Prostate gland (tissue), 2 donors: ENCODE results near the gene GNPAT. TPM values are rescaled to one million over a fixed set of nuclear protein-coding genes. Genes with fewer than 3 reads are reported as not detected.

Experiments used
- DNase-seq: peaks from one replicate; pipeline ENCODE4 v3.0.0-alpha.2; 2019; ENCODE audit warnings: low spot score
- H3K27ac ChIP-seq, 2 donors: fragments of 200-600 bp; sonication (generic); 2 replicates each; pipeline ENCODE4 v1.5.1; 2017 to 2019
- H3K27me3 ChIP-seq: fragments of 200-600 bp; sonication (generic); replicated peaks from 2 replicates; pipeline ENCODE4 v1.5.1; 2019; ENCODE audit not compliant: insufficient read depth
- H3K36me3 ChIP-seq, 2 donors: fragments of 200-600 bp; sonication (generic); 1 replicate in 1 of 2; 2 replicates in 1 of 2; pipeline versions ENCODE4 v1.5.1 to v1.8.1; 2017 to 2019
- H3K4me1 ChIP-seq: fragments of 200-600 bp; sonication (generic); replicated peaks from 2 replicates; pipeline ENCODE4 v1.5.1; 2019
- H3K4me3 ChIP-seq, 2 donors: fragments of 200-600 bp; sonication (generic); 2 replicates each; pipeline ENCODE4 v1.5.1; 2017 to 2019
- H3K9me3 ChIP-seq: fragments of 200-600 bp; sonication (generic); 2 replicates; pipeline ENCODE4 v1.5.1; 2017
- CTCF ChIP-seq, 4 experiments: fragments of 200-600 bp in 2 of 4; fragments of 450-650 bp in 2 of 4; sonication (generic) in 2 of 4; IDR thresholded peaks; 1 replicate in 3 of 4; 2 replicates in 1 of 4; pipeline ENCODE4 v1.5.1; 2016 to 2019; ENCODE audit warnings: antibody characterized with exemption in 4 of 4, mild to moderate bottlenecking in 2 of 4, moderate library complexity in 2 of 4
- POLR2A ChIP-seq: fragments of 450-650 bp; IDR thresholded peaks from one replicate; pipeline ENCODE4 v1.6.1; 2016; ENCODE audit warnings: antibody characterized with exemption, mild to moderate bottlenecking
- POLR2AphosphoS5 ChIP-seq: sonication (generic); formaldehyde crosslinking; IDR thresholded peaks from one replicate; pipeline ENCODE4 v1.6.1; 2017; ENCODE audit warnings: antibody characterized with exemption
- WGBS: methylation state at CpG from one replicate; pipeline ENCODE4 v1.1.5; 2018; 5-methylcytosine and 5-hydroxymethylcytosine counted together
- intact Hi-C: fragments of 100-400 bp; cut with DNase I; formaldehyde crosslinking; loops from one replicate; pipeline ENCODE4 v1.14.2; 2022
- total RNA-seq, 2 donors: library from RNA; depleted of rRNA; stranded (reverse); fragments of >200 nt; gene quantifications; one replicate each; pipeline ENCODE4 v1.1.0, GENCODE V29; 2016

The GNPAT gene
- total RNA-seq, 2 donors from 2014 or later: 40.6 to 45.2 TPM

GRCh38 chr1:231274119-231274825 lies 33.3 kb downstream of the GNPAT start:
- intact Hi-C loops: no loop called here
- peaks cover 0 to 3% of the 10 kb centered on the region in 2 donors for H3K36me3 ChIP-seq

GRCh38 chr1:231278100-231278790 lies 37.2 kb downstream of the GNPAT start:
- H3K4me3 ChIP-seq: no peak overlapping the region
- H3K9me3 ChIP-seq: no peaks in the 10 kb centered on the region
- peak overlapping the region; percentile 66 to 77 for H3K27ac ChIP-seq
- TF ChIP-seq POLR2AphosphoS5 (peak; percentile 76), POLR2A (no peak)
- H3K27me3 ChIP-seq: no peaks in the 10 kb centered on the region
- 72% methylated on average over 9 of the region's 9 CpGs for WGBS
- H3K36me3 ChIP-seq: no peaks in the 10 kb centered on the region
- no peaks in the 10 kb centered on the region for H3K4me1 ChIP-seq
- intact Hi-C loops: no loop called here
- DNase-seq: peak; percentile 74

More at GRCh38 chr1:231274119-231274825, 33.3 kb downstream of the GNPAT start:
- H3K27ac ChIP-seq: no peak overlapping the region
- no peaks in the 10 kb centered on the region for H3K27me3 ChIP-seq
- DNase-seq: no peak
- no peaks in the 10 kb centered on the region for H3K4me1 ChIP-seq
- no peak overlapping the region for H3K4me3 ChIP-seq
- H3K9me3 ChIP-seq: no peaks in the 10 kb centered on the region
- WGBS: 83% methylated on average over 8 of the region's 8 CpGs
- TF ChIP-seq POLR2A (no peak), CTCF (IDR thresholded peaks at IDR 0.05) (no peak), POLR2AphosphoS5 (no peak)

- intact Hi-C loops: no loop called here
- no peaks in the 10 kb centered on the region for H3K4me1 ChIP-seq
- no peaks in the 10 kb centered on the region for H3K36me3 ChIP-seq
- TF ChIP-seq POLR2AphosphoS5: no peak
- no peak for TF ChIP-seq CTCF (IDR thresholded peaks at IDR 0.05)
- TF ChIP-seq POLR2A: no peak
- WGBS: 50% methylated on average over 1 of the region's 1 CpG
- H3K4me3 ChIP-seq: no peak overlapping the region
- H3K9me3 ChIP-seq: no peaks in the 10 kb centered on the region
- H3K27ac ChIP-seq: peak overlapping the region; percentile 66 to 77
- no peaks in the 10 kb centered on the region for H3K27me3 ChIP-seq
- no peak for DNase-seq
Measured at GRCh38 chr1:231279081-231279480, 38.1 kb downstream of the GNPAT start.

GRCh38 chr1:231279683-231280082 lies 38.7 kb downstream of the GNPAT start:
- 91% methylated on average over 7 of the region's 7 CpGs for WGBS

GRCh38 chr1:231284441-231284840 lies 43.4 kb downstream of the GNPAT start:
- Histone ChIP-seq H3K27ac (no peak overlapping the region), H3K4me3 (no peak overlapping the region), H3K27me3 (no peaks in the 10 kb centered on the region), H3K9me3 (no peaks in the 10 kb centered on the region), H3K36me3 (no peaks in the 10 kb centered on the region), H3K4me1 (no peaks in the 10 kb centered on the region)
- no peak for TF ChIP-seq POLR2AphosphoS5
- TF ChIP-seq CTCF (IDR thresholded peaks at IDR 0.05): no peak
- TF ChIP-seq POLR2A: no peak
- DNase-seq: no peak
- 93% methylated on average over 6 of the region's 6 CpGs for WGBS
- intact Hi-C loops: no loop called here

More at GRCh38 chr1:231279683-231280082, 38.7 kb downstream of the GNPAT start:
- no peaks in the 10 kb centered on the region for H3K4me1 ChIP-seq
- no peak overlapping the region for H3K27ac ChIP-seq
- TF ChIP-seq POLR2A (no peak), POLR2AphosphoS5 (no peak), CTCF (IDR thresholded peaks at IDR 0.05) (no peak)
- no peaks in the 10 kb centered on the region for H3K9me3 ChIP-seq
- DNase-seq: no peak
- no peaks in the 10 kb centered on the region for H3K27me3 ChIP-seq
- H3K36me3 ChIP-seq: no peaks in the 10 kb centered on the region
- H3K4me3 ChIP-seq: no peak overlapping the region
- intact Hi-C loops: no loop called here
